B cell (primary cell): ENCODE data around the gene APOH. TPM values are rescaled to one million over a fixed set of nuclear protein-coding genes. Genes with fewer than 3 reads are reported as not detected.

Experiments
- ATAC-seq: fragments of 200-7000 bp; cut with Tn5 transposase; one replicate; pipeline ENCODE4 v1.10.0; 2021; ENCODE audit warnings: low read depth, mild to moderate bottlenecking, moderate number of reproducible peaks, moderate library complexity
- CTCF ChIA-PET: fragments of 350-600 bp; sonication (Branson Sonifier 250); formaldehyde crosslinking; loops from one replicate; lab custom pipeline; 2021; ENCODE audit warnings: antibody characterized with exemption, inconsistent platforms; lab: Charles Lee
- POLR2A ChIA-PET: fragments of 350-600 bp; sonication (Branson Sonifier 250); formaldehyde crosslinking; loops from one replicate; lab custom pipeline; 2021; ENCODE audit warnings: antibody characterized with exemption; lab: Charles Lee
- DNase-seq: peaks from one replicate; pipeline ENCODE4 v3.0.0; 2013
- H2AFZ ChIP-seq: 2 replicates; pipeline ENCODE4 v1.6.1; 2012; ENCODE audit warnings: mild to moderate bottlenecking, low read depth, low read length; ENCODE audit not compliant: insufficient read depth, poor library complexity, severe bottlenecking
- H3K27ac ChIP-seq, 2 donors: 1 replicate in 1 of 2; 2 replicates in 1 of 2; pipeline ENCODE4 v1.5.1; 2012 to 2013; ENCODE audit warnings: low read length in 2 of 2, mild to moderate bottlenecking in 2 of 2, moderate library complexity in 1 of 2
- H3K27me3 ChIP-seq, 4 experiments: fragments of 200-600 bp in 1 of 4; sonication (generic) in 1 of 4; replicated peaks in 1 of 4; 1 replicate in 2 of 4; 2 replicates in 2 of 4; pipeline versions ENCODE4 v1.6.1 to v1.7.0; 2013 to 2016; ENCODE audit warnings: low read length in 3 of 4, mild to moderate bottlenecking in 2 of 4, mixed read lengths in 1 of 4, moderate library complexity in 1 of 4; ENCODE audit not compliant: insufficient read depth in 4 of 4, control insufficient read depth in 3 of 4; ENCODE audit errors: control extremely low read depth in 1 of 4
- H3K36me3 ChIP-seq, 2 experiments: replicated peaks in 1 of 2; 1 replicate in 1 of 2; 2 replicates in 1 of 2; pipeline versions ENCODE4 v1.6.1 to v1.7.1; 2013; ENCODE audit warnings: low read length in 1 of 2; ENCODE audit not compliant: insufficient read depth in 2 of 2, control insufficient read depth in 1 of 2; ENCODE audit errors: control extremely low read depth in 1 of 2, extremely low read depth in 1 of 2
- H3K4me1 ChIP-seq, 2 donors: fragments of 200-600 bp in 1 of 2; sonication (generic) in 1 of 2; 1 replicate in 1 of 2; 2 replicates in 1 of 2; pipeline versions ENCODE4 v1.5.1 to v1.6.1; 2013 to 2017; ENCODE audit warnings: low read length in 2 of 2; ENCODE audit not compliant: control insufficient read depth in 2 of 2, insufficient read depth in 2 of 2
- H3K4me2 ChIP-seq: replicated peaks from 2 replicates; pipeline ENCODE3; 2012; ENCODE audit warnings: mild to moderate bottlenecking, low read depth, low read length; ENCODE audit not compliant: poor library complexity, severe bottlenecking
- H3K4me3 ChIP-seq, 5 experiments: fragments of 200-600 bp in 1 of 5; sonication (generic) in 1 of 5; 1 replicate in 3 of 5; 2 replicates in 2 of 5; pipeline versions ENCODE4 v1.5.1 to v1.7.0; 2011 to 2016; ENCODE audit warnings: low read length in 4 of 5, mild to moderate bottlenecking in 4 of 5, low read depth in 2 of 5, control low read depth in 1 of 5, moderate library complexity in 1 of 5; ENCODE audit not compliant: insufficient read depth in 1 of 5; ENCODE audit errors: control extremely low read depth in 1 of 5, extremely low read depth in 1 of 5
- H3K79me2 ChIP-seq: fragments of 200-600 bp; sonication (generic); one replicate; pipeline ENCODE4 v1.6.0; 2016; ENCODE audit warnings: low read length; ENCODE audit not compliant: control insufficient read depth, insufficient read depth
- H3K9ac ChIP-seq: fragments of 200-600 bp; sonication (generic); 2 replicates; pipeline ENCODE4 v1.6.1; 2017; ENCODE audit warnings: mild to moderate bottlenecking, low read length, moderate library complexity
- H3K9me3 ChIP-seq, 3 donors: one replicate each; pipeline versions ENCODE4 v1.6.1 to v1.7.1; 2013; ENCODE audit warnings: low read length in 2 of 3; ENCODE audit not compliant: control insufficient read depth in 2 of 3, insufficient read depth in 1 of 3; ENCODE audit errors: control extremely low read depth in 1 of 3
- H4K20me1 ChIP-seq: 2 replicates; pipeline ENCODE4 v1.6.0; 2012; ENCODE audit warnings: mild to moderate bottlenecking, low read length; ENCODE audit not compliant: insufficient read depth, control insufficient read depth, poor library complexity, severe bottlenecking
- H3K27ac Mint-ChIP-seq: one replicate; pipeline ENCODE4 v1.8.0; 2021; ENCODE audit warnings: mixed read lengths
- H3K27me3 Mint-ChIP-seq: one replicate; pipeline ENCODE4 v1.8.0; 2021; ENCODE audit warnings: mixed read lengths
- H3K4me1 Mint-ChIP-seq: one replicate; pipeline ENCODE4 v1.8.0; 2021; ENCODE audit warnings: mixed read lengths
- H3K4me3 Mint-ChIP-seq: one replicate; pipeline ENCODE4 v1.8.0; 2021; ENCODE audit warnings: mixed read lengths
- H3K9me3 Mint-ChIP-seq: one replicate; pipeline ENCODE4 v1.8.0; 2022; ENCODE audit warnings: mixed read lengths; ENCODE audit not compliant: insufficient read depth
- EZH2 ChIP-seq: IDR thresholded peaks from 2 replicates; pipeline ENCODE4 v1.6.1; 2012; ENCODE audit warnings: borderline replicate concordance, low read depth, mild to moderate bottlenecking, moderate library complexity, low read length; ENCODE audit not compliant: insufficient read depth, poor library complexity, severe bottlenecking
- WGBS: methylation state at CpG from one replicate; pipeline ENCODE4 v1.1.5; 2013; ENCODE audit warnings: missing lambda C conversion rate; ENCODE audit not compliant: insufficient coverage; 5-methylcytosine and 5-hydroxymethylcytosine counted together
- intact Hi-C: fragments of 100-400 bp; cut with micrococcal nuclease; formaldehyde crosslinking; loops from one replicate; pipeline ENCODE4 v1.10.0; 2022
- polyA plus RNA-seq: library from polyadenylated mRNA; depleted of rRNA; stranded (reverse); fragments of >200 nt; gene quantifications from 2 replicates; pipeline ENCODE4 v1.2.3, GENCODE V29; 2012
- total RNA-seq, 2 donors: library from RNA; stranded (reverse); fragments of 120-200 nt in 1 of 2; gene quantifications; 1 replicate in 1 of 2; 2 replicates in 1 of 2; pipeline versions ENCODE4 v1.2.3 to v1.2.4, GENCODE V29; 2013 to 2022
- TF ChIP-seq, protein P1 (sequence below): fragments of 200-600 bp; IDR thresholded peaks from one replicate; pipeline ENCODE4 v1.8.0; 2022; ENCODE audit warnings: antibody characterized with exemption, mild to moderate bottlenecking

Gene APOH
- total and polyA plus RNA-seq, 2 donors (not counting 1 experiment from before 2014, with no cell fraction given) = not detected

DNA sequence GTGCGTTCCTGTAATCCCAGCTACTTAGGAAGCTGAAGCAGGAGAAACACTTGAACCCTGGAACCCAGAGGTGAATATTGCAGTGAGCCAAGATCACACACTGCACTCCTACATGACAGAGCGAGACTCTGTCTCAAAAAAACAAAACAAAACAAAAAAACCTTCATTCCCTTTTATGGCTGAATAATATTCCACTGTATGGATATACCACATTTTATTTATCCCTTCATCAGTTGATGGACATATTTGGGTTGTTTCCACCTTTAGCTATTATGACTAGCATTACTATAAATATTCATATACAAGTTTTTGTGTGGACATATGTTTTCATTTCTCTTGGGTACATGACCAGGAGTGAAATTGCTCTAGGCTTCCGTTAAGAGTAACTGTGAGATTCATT lies 42.3 kb upstream of the APOH start:
- no peaks in the 10 kb centered on the region for H3K27me3 ChIP-seq
- DNase-seq = no peak
- no peaks in the 10 kb centered on the region for H3K36me3 ChIP-seq
- no peaks in the 10 kb centered on the region for H3K79me2 ChIP-seq
- H3K27ac Mint-ChIP-seq = no peak overlapping the region
- no peak overlapping the region for H3K4me2 ChIP-seq
- no peaks in the 10 kb centered on the region for H4K20me1 ChIP-seq
- no peaks in the 10 kb centered on the region for H3K4me1 ChIP-seq
- intact Hi-C loops = no loop called here
- no peak for ATAC-seq
- TF ChIP-seq EZH2 = no peak
- TF ChIP-seq, protein P1, sequence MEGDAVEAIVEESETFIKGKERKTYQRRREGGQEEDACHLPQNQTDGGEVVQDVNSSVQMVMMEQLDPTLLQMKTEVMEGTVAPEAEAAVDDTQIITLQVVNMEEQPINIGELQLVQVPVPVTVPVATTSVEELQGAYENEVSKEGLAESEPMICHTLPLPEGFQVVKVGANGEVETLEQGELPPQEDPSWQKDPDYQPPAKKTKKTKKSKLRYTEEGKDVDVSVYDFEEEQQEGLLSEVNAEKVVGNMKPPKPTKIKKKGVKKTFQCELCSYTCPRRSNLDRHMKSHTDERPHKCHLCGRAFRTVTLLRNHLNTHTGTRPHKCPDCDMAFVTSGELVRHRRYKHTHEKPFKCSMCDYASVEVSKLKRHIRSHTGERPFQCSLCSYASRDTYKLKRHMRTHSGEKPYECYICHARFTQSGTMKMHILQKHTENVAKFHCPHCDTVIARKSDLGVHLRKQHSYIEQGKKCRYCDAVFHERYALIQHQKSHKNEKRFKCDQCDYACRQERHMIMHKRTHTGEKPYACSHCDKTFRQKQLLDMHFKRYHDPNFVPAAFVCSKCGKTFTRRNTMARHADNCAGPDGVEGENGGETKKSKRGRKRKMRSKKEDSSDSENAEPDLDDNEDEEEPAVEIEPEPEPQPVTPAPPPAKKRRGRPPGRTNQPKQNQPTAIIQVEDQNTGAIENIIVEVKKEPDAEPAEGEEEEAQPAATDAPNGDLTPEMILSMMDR = no peak
- no peaks in the 10 kb centered on the region for H3K4me1 Mint-ChIP-seq
- no peak overlapping the region for H3K9ac ChIP-seq
- H3K9me3 ChIP-seq = peaks cover 0 to 2% (median 0%) of the 10 kb centered on the region in 3 donors
- ChIA-PET CTCF (no interaction called here), POLR2A (no interaction called here)
- no peak overlapping the region for H3K4me3 Mint-ChIP-seq
- no peak overlapping the region for H3K27ac ChIP-seq
- no peak overlapping the region for H3K4me3 ChIP-seq
- H2AFZ ChIP-seq = no peak overlapping the region
- peaks cover 21% of the 10 kb centered on the region for H3K27me3 Mint-ChIP-seq
- H3K9me3 Mint-ChIP-seq = peaks cover 3% of the 10 kb centered on the region
- 83% methylated on average over 1 of the region's 3 CpGs for WGBS

DNA sequence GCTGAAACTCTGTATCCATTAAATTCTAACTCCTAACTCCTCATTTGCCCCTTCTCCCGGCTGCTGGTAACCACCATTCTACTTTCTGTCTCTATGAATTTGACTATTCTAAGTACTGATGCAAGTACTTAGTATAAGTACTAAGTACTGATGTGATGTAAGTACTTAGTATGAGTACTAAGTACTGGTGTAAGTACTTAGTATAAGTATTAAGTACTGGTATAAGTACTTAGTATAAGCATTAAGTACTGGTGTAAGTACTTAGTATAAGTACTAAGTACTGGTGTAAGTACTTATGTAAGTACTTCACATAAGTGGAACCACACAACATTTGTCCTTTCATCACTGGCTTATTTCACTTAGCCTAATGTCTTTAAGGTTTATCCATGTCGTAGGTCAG lies 40.9 kb upstream of the APOH start:
- H3K27ac ChIP-seq = no peak overlapping the region
- ChIA-PET POLR2A (no interaction called here), CTCF (no interaction called here)
- intact Hi-C loops = no loop called here
- no CpG with 5 or more reads among the region's 2 CpGs for WGBS
- Mint-ChIP-seq H3K27me3 (peaks cover 14% of the 10 kb centered on the region), H3K27ac (no peak overlapping the region), H3K4me1 (no peaks in the 10 kb centered on the region), H3K4me3 (no peak overlapping the region), H3K9me3 (peaks cover 3% of the 10 kb centered on the region)
- TF ChIP-seq EZH2 = no peak
- TF ChIP-seq, protein P1 = no peak
- no peaks in the 10 kb centered on the region for H3K79me2 ChIP-seq
- H3K9me3 ChIP-seq = peaks cover 0 to 2% (median 0%) of the 10 kb centered on the region in 3 donors
- no peaks in the 10 kb centered on the region for H3K27me3 ChIP-seq
- H3K4me1 ChIP-seq = no peaks in the 10 kb centered on the region
- H3K4me3 ChIP-seq = no peak overlapping the region
- DNase-seq (no peak), ATAC-seq (no peak)
- no peak overlapping the region for H3K9ac ChIP-seq
- H3K36me3 ChIP-seq = no peaks in the 10 kb centered on the region
- no peak overlapping the region for H2AFZ ChIP-seq
- H4K20me1 ChIP-seq = no peaks in the 10 kb centered on the region
- no peak overlapping the region for H3K4me2 ChIP-seq
